ENCODE results near the gene TMEM115. TPM values are rescaled to one million over a fixed set of nuclear protein-coding genes. Genes with fewer than 3 reads are reported as not detected.

TMEM115 gene
- total RNA-seq, 1 donor from 2014 or later: 19.7 TPM

GRCh38 chr3:50322386-50323091 is 36.8 kb downstream of the TMEM115 start, which contains the start of gene HYAL2:
Gene HYAL2, minus strand, starts transcription at chr3:50322745. Its CDS starts 2,256 bp downstream, at chr3:50320489.
- no peak for TF ChIP-seq CTCF (IDR thresholded peaks at IDR 0.05; ENCODE audit: insufficient read depth, low read length, severe bottlenecking)
- H3K36me3 ChIP-seq (ENCODE audit: control insufficient read depth, insufficient read depth, low read length): peaks cover 27% of the 10 kb centered on the region
- no peaks in the 10 kb centered on the region for H3K27me3 ChIP-seq (ENCODE audit: control insufficient read depth, insufficient read depth, low read length)
- H3K4me3 ChIP-seq (ENCODE audit: low read depth, low read length): peak within 1 kb of the TSS; percentile 61
- FAIRE-seq: no peak
- no peak for DNase-seq (ENCODE audit: low read depth)

- Histone ChIP-seq H3K4me3 (ENCODE audit: low read depth, low read length) (peak overlapping the region; percentile 61), H3K36me3 (ENCODE audit: control insufficient read depth, insufficient read depth, low read length) (peaks cover 29% of the 10 kb centered on the region), H3K27me3 (ENCODE audit: control insufficient read depth, insufficient read depth, low read length) (no peaks in the 10 kb centered on the region)
- DNase-seq (ENCODE audit: low read depth) (no peak), FAIRE-seq (no peak)
- no peak for TF ChIP-seq CTCF (IDR thresholded peaks at IDR 0.05; ENCODE audit: insufficient read depth, low read length, severe bottlenecking)
These were observed 37.3 kb downstream of the TMEM115 start for GRCh38 chr3:50322115-50322385.

GRCh38 chr3:50321336-50322114 is 37.8 kb downstream of the TMEM115 start:
- peaks cover 29% of the 10 kb centered on the region for H3K36me3 ChIP-seq (ENCODE audit: control insufficient read depth, insufficient read depth, low read length)
- TF ChIP-seq CTCF (IDR thresholded peaks at IDR 0.05; ENCODE audit: insufficient read depth, low read length, severe bottlenecking): peak; percentile 55
- DNase-seq (ENCODE audit: low read depth) (peak; percentile 69), FAIRE-seq (no peak)
- no peaks in the 10 kb centered on the region for H3K27me3 ChIP-seq (ENCODE audit: control insufficient read depth, insufficient read depth, low read length)
- peak overlapping the region; percentile 61 for H3K4me3 ChIP-seq (ENCODE audit: low read depth, low read length)

GRCh38 chr3:50320853-50321335 is 38.4 kb downstream of the TMEM115 start:
- Histone ChIP-seq H3K27me3 (ENCODE audit: control insufficient read depth, insufficient read depth, low read length) (no peaks in the 10 kb centered on the region), H3K4me3 (ENCODE audit: low read depth, low read length) (peak overlapping the region; percentile 61), H3K36me3 (ENCODE audit: control insufficient read depth, insufficient read depth, low read length) (peaks cover 27% of the 10 kb centered on the region)
- DNase-seq (ENCODE audit: low read depth): peak; percentile 43
- no peak for TF ChIP-seq CTCF (IDR thresholded peaks at IDR 0.05; ENCODE audit: insufficient read depth, low read length, severe bottlenecking)
- FAIRE-seq: no peak

GRCh38 chr3:50319894-50320625 is 39.3 kb downstream of the TMEM115 start:
- DNase-seq (ENCODE audit: low read depth): no peak

More at GRCh38 chr3:50319894-50320625, 39.3 kb downstream of the TMEM115 start:
- peak overlapping the region; percentile 61 for H3K4me3 ChIP-seq (ENCODE audit: low read depth, low read length)
- no peak for TF ChIP-seq CTCF (IDR thresholded peaks at IDR 0.05; ENCODE audit: insufficient read depth, low read length, severe bottlenecking)
- H3K36me3 ChIP-seq (ENCODE audit: control insufficient read depth, insufficient read depth, low read length): peaks cover 26% of the 10 kb centered on the region
- no peaks in the 10 kb centered on the region for H3K27me3 ChIP-seq (ENCODE audit: control insufficient read depth, insufficient read depth, low read length)
- FAIRE-seq: no peak
